ENCODE results near the gene FABP1.

The FABP1 gene

DNA sequence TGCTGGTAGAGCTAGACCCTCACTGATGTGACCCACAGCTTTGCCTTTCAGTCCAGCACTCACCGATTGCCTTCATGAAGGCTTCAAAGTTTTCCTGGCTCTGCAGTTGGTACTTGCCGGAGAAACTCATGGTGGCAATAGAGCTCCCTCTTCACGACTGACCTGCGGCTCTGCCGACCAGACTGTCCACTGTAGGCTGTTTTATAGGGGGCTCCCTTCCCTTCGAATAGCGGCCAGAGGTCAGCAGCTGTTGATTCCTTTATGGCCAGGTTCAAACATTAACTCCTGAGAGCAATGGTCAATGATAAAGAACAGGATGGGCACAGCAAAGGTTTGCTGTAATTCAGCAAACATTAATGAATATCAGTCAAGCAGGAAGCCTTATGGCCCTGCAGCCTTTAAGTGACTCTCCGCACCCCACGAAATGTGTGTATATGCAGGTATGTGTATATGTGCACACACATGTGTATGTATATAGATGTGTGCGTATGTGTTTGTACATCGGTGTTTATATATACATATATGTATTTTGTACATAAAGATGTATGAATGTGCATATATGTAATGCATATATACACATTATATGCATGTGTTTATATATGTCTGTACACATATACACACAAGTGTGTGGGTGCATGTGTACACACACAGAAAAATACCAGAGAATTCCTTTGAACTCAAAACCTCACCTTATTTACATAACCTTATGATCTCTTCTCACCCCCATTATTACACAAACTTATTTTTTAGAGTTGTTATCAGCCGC lies at the start of gene FABP1:
Gene FABP1, minus strand, starts transcription at position 175 of the 766 bp plus-strand sequence. Its CDS starts 45 bp downstream, at position 130.
- DNase-seq: no peak

DNA sequence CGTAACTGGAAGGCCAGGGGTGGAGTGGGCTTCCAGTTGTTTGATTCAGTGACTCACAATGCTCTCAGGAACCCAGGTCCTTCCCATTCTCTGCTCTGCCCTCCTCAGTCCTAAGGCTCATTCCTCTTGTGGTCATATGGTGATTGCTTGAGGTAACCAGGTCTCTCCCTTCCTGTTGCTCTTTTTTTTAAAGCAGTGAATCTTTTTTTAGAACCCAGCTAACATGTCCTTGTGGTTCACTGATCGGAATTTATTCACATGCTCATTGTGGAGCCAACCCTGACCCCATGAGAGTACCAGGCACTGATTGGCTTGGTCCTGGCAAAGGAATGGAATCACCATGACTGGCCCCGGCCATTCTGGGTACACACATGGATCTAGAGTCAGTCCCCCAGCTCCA lies 49.7 kb upstream of the FABP1 start:
- DNase-seq: no peak

DNA sequence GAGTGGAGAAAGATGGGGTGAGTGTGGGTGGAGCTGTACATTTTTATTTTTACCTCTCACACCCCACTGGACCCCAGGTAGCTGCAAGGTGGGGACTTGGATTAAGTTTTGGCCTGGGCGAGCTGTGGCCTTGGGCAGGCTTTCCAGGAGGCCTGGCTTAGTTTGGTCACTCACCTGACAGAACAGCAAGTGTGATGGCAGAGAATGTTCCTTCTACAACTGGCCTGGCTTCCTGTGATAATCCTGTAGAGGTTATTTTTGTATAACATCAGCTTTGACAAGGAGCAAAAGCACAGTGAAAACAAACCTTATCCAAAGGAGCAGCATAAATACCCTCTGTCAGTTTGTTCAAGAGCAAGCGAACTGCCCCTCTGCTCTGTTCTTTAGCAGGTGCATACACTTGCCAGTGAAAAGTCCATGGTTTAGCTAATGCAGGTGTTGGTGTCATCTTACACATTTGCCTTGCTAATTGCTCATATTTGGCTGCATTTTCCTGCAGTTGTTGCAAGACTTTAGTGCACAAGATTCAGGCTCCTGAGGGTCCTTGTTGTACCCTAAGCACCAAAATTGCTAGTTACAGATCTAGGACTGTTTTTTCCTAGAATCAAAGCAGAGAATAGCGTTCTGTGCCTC lies 48.6 kb upstream of the FABP1 start:
- no peak for DNase-seq

DNA sequence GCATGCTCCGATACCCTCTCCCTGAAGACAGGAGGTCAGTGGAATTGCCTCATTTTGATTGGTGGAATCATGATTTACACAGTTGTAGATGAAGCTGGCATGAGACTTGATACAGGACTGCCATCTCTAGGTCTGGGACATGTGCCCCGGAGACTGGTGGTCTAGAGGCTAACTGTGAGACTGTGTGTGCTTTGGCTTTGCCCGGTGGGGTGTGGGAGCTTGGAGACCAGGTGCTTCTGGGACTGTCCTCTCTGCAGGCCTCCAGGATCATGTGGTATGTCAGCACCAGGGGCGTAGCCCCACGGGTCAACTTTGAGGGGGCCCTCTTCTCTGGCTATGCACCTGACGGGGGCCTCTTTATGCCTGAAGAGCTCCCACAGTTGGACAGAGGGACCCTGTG lies 45.0 kb upstream of the FABP1 start:
- no peak for DNase-seq

DNA sequence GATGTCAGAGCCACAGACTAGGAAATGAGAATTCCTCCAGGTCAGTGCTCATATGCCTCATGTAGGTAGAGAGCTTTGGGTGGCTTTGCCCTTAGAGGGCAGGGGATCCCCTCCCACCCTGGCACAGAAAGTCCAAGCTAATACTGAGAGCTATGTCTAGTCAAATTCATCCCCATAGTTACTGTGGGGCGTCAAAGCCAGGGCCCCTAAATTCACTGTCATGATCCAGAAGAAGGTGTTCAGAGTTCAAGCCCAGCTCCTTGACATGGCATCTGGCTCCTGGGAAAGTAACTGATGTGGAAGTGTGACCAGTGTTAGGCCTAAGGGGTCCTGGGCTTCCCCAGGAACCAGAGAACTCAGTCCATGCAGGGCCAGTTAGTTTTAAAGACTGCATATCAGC lies 44.1 kb upstream of the FABP1 start:
- no peak for DNase-seq

DNA sequence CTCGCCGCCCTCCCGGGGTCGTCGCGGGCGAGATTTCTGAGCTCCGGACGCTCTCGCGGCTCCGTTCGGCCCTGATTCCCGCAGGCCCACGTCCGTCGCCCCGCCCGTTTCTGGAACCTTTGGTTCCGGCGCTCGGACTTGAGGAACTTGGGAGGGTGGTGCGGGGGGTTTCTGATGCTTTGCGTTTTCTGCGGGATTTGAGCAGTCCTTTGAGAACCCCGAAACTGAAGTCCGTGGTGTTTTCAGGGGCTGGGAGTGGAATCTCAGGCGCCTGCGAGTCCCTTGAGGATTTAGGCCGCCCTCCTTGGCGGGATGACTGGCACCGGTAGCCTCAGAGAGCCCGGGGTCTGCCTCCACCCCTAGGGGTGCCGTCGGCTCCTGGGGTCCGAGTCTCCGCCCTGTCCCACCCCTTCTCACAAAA lies 42.6 kb upstream of the FABP1 start:
- peak in 1 of 2 experiments; percentile 35 for DNase-seq

DNA sequence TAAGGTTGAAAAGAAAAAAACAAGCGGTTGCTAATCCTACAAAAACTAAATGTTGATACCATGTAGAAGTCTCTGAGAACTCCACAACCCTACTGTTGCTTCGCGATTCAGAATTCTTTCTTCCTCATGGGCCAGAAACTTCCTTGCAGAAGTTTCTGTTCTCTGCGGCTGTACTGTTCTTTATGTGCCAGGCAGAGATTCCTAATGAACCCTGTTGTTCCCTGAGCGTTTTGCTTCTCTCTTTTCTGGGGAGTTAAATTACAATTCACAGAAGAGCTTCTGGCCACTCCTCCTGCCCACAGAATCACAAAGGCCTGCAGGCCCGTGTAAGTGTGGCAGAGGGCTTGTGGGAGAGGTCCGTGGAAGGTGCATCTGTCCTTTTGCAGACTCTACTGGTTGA lies 40.5 kb upstream of the FABP1 start:
- no peak for DNase-seq

DNA sequence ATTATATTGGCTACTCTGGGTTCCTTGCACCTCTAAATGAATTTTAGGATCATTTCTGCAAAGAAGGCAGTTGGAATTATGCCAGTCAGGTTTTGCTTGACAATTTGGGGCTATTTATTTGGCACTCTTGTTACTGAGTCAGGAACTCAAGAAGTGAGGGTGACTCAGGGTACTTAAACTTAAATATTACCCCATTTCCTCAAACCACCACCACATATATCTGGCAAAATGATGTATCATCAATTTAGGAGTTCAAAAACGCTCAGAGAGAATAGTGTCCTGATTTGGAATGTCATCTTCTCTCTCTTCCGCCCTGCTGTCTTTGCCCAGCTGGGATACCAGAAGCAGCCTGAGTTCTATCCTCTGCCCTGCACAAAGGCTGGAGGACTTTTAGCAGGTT lies 39.9 kb upstream of the FABP1 start:
- DNase-seq: no peak

DNA sequence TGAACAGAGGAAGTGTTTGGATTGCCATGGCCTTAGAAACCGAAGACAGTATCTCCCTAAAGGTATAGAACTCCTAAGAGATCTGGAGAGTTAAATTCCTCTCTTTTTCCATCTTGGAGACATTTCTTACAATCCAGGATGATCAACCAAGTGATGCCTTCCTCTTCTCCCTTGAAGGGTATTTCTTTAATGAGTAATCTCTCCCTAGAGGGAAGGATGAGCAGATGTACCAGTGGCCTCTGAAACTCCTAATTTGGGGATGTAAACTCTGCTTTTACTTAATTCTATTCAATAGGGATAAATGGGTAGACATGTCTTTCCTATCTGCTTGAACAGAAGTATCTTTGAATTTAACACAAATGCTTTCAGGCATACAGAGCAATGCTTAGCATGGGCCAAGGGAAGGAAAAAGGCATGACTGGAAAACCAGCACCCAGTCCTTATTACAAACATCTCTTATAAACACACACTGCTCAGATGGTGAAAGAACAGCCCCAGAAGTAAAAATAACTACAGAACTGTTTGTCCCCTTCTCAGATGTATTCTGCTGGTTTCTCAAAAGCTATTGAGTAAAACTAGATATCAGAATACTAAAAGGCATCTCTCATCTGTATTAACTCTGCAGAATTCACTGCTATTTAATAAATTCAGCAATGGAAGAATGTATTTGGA lies 37.6 kb upstream of the FABP1 start:
- DNase-seq: no peak

DNA sequence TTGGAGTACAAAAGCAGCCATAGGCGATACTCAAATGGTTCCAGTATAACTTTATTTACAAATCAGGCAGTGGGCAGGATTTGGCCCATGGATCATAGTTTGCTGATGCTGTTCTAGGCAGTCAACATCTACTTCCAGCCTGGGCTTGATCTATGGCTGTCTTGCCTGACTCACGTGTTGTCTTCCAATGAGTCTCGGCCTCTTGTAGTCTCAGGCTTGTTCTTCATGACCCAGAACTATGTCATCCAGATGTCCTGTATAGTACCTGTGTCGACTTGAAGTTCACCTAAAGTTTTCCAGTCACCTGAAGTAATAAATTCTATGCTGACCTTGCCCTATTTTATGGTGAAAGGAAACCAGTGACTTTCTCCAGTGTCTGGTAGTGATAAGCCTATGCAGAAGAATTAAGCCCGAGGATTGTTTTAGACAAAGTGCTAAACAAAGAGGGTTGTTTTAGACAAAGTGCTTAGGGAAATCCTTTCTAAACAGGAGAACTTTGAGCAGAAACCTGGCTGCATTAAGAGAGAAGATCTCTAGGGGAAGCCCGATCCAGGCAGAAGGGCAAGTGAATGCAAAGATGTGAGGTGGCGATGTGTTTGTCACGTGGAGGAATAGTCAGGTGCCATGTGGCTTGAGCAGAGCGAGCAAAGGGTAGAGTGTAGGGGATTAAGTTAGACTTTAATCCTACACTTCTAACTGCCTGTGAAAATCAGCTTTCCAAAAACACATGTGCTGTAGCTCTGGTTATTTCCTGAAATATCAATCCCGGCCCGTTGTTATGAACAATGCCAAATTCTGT lies 33.8 kb upstream of the FABP1 start:
- no peak for DNase-seq

DNA sequence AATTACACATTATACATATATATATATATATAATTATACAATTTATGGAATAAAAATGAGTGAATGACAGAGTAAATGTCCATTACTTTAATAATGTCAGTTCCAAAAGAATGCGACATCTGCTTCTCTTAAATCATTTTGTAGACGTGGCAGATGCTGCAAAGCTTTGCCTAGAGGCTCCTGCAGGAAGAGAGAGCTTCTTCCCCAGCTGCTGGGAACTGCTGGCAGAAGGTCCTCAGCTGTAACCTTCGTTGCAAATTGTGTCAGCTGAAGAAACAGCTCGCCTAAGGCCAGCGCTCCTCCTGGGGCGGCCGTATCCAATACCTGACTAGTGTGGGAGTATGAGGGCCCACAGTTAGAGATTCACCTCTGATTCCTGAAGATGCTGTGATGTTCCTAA lies 32.7 kb upstream of the FABP1 start:
- DNase-seq: no peak

DNA sequence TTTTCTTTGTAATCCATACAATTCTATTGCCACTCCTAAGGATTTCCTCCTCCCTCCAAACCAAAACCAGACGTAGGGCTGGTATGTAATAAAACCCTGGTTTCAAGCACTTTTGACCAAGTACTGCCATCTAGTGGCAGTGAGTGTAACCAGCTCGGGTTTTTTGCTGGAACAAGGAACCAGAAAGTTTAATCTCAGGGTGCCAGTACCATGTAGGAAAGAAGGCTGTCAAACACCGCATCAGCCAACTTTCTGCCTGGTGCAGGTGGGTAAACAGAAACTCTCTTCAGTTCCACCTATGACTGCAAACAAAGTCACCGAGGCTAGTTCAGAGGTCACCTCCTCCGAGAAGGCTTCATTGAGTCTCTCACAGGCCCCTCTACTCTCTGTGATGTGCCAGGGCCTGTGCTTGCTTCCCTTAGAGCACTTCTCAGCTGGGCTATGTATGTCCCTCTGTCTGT lies 32.1 kb upstream of the FABP1 start:
- DNase-seq: peak; percentile 60

DNA sequence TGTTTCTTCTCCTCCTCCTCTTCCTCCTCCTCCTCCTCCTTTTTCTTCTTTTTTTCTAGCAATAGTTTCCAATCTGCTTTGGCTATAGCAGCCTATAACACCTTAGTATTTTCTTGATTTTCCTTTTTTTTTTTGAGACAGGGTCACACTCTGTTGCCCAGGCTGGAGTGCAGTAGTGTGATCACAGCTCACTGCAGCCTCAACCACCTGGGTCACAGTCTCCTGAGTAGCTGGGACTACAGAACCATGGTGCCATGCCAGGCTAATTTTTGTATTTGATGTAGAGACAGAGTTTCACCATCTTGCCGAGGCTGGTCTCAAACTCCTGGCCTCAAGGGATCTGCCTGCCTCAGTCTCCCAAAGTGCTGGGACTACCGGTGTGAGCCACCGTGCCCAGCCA lies 31.6 kb upstream of the FABP1 start:
- no peak for DNase-seq

DNA sequence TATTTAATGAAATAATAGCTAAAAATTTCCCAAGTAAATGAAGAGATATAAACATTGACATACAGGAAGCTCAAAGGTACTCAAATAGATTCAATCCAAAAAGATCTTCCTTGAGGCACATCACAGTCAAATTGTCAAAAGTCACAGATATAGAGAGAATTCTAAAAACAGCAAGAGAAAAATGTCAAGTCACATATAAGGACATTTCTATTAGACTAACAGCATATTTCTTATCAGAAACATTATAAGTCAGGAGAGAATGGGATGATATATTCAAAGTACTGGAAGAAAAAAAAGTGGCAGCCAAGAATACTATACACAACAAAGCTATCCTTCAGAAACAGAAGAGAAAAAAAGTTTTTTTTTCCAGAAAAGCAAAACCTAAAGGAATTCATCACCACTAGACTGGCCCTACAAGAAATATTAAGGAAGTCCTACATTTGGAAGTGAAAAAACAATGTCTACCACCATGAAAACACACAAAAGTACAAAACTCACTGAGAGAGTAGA lies 21.1 kb upstream of the FABP1 start:
- no peak for DNase-seq

DNA sequence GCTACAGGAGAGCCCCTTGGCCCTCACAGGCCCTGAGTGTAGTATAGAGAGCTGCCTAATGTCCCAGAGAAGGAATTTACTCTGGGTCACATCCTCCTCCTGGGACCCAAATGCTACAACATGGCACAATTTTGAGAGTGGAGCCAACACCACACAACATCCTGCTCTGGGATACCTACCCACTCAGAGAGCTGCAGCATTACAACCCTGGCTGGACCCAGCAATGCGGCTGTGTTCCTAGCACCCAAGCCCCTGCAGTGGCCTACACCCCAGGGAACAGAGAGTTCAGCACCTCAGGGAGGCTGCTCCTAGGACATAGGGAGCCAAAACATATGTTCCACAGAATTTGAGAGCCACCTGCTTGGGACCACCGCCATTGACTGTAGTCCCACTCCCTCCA lies 19.3 kb upstream of the FABP1 start:
- no peak for DNase-seq

DNA sequence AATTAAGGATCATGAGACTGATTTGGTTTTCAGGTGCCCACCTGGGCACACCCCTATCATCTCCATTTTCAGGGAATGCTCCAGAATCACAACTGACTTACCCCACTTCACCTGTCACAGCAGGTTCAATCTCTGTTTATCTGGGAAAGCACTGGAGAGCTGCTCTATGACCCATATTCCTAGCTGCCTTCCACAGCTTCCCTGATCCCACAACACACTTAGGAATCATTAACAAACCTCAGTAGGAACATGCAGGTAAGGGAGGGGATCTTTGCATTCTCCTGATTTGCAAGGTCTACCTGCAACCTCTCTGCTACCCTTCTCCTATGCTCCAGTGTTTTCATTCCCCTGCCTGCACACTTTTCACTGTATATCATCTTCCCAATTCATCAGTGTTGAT lies 18.7 kb upstream of the FABP1 start:
- no peak for DNase-seq

DNA sequence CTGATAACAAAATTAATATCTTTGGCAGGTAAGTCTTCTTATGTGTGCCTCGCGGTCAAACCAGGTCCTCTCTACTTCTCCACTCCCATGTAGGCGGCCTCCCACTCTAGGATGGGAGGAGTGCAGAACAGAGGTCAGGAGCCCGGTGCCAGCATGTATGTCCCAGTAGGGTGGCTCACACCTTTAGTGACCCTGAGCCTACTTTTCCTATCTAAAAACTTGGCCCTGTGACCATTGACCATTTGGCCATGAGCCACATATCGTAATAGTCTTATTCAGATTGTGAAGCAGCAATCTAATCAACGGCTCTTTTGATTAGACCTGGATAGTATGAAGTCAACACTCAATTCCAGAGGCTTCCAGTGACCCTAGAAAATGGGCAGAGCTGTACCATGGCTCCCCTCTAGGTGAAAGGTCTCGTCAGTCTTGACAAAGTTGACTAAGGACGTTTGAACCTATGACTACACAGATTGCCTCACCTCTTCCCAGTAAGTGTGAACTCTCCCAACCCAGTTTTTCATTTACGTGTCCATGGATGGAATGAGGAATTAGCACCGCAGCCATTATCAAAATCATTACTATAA lies 17.1 kb upstream of the FABP1 start:
- no peak for DNase-seq

DNA sequence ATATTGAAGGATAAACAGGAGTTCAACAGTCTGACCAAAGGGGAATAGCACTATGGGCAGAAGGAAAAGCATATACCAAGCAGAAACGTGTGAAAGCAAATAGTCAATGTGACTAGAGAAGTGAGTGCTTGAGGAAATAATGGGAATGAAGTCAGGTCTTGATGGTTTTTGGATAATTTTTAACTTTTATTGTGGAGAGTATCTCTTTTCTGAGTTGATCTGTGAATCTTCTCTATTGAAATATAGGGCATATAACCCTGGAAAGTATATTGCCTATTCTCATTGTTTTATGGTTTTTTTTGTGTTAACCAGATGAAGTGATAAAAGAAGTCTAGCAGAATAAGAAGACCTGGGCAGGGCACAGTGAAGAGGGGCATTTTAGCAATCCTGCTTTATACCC lies 16.4 kb upstream of the FABP1 start:
- no peak for DNase-seq

DNA sequence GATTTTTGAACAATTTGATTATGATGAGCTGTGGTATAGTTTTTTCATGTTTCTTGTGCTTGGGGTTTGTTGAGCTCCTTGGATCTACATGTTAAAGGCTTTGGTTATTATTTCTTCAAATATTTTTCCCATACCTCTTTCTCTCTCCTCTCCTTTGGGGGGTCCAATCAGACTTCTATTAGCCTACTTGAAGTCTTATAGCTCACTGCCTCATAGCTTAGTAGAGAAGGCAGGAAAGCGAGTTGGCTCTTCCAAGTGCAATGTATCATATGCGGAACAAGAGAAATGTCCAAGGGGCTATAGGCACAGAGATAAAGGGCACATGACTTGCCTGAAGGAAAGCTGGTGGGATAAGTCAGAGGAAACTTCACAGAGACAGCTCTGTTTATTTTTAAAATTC lies 14.1 kb upstream of the FABP1 start:
- no peak for DNase-seq

DNA sequence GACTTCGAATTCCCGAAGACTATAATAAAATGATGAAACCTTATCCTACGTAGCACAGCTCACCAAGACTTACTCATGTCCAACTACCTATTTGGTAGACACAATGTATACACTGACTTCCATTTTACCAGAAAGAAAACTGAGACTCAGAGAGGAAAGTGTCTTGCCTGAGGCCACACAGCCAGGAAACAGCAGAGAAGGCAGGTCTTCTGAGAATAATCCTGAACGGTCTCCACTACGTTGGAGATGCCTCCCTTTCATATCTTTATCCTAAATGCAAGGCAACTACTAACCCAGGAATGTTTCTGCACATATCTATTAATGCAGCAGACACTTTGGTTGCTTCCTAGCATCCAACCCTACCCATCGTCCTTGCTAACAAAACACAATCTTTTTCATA lies 11.9 kb upstream of the FABP1 start:
- DNase-seq: no peak

DNA sequence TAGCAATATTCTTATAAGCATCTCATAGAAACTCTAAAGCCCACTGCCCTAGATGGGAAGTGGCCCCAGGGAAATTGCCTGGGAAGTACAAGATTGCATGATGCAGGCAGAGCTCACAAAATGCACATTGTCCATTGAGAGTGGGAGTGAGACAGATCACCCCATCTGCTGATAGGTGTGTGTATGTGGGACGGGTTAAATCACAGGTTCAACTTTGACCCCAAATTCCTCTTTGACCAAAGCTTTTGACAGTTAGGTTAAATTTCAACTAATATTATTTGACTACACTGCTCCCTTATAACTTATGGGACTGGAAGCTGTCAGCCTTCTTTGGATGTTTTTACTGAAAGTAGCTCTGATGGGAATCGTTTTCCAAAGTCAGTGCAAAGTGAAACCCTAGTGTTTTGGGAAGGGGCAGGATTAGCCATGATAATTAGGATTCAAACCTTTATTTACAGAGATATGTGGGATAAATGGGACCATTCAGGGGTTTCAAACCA lies 11.4 kb upstream of the FABP1 start:
- no peak for DNase-seq

DNA sequence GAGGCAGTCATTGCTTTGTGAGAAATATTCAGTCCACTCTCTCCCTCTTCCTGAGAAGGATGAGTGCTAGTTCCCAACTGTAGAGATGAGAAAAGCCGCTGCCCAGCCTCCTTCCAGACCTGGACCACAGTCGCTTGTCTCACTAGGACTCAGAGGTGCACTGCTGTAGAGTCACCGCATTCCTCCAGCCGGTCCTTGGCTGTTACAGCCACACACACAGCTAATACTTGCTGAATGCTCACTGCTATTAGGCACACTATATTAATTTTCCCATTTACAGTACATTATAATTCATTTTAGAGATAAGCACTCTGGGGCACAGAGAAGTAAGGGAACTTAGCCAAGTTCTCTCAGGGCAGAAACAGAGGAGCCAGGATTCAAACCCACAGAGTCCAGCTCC lies 10.0 kb upstream of the FABP1 start:
- no peak for DNase-seq
